Measurements from ENCODE around the gene LIPF.

- TF ChIP-seq POLR2A (IDR thresholded peaks at IDR 0.05; ENCODE audit: low read length) (no peak), GATA1 (IDR thresholded peaks at IDR 0.05; ENCODE audit: low read depth, low read length) (no peak)
These were observed 4.3 kb upstream of the LIPF start for GRCh38 chr10:88659725-88660597.

All from erythroblast (primary cell).